ENCODE measurements around the gene MRPL53.
"Not testable (repeated sequence)": the region's sequence is repeated elsewhere in the genome, so short reads cannot be mapped to it uniquely, and the experiment has no call there.

Gene MRPL53

DNA sequence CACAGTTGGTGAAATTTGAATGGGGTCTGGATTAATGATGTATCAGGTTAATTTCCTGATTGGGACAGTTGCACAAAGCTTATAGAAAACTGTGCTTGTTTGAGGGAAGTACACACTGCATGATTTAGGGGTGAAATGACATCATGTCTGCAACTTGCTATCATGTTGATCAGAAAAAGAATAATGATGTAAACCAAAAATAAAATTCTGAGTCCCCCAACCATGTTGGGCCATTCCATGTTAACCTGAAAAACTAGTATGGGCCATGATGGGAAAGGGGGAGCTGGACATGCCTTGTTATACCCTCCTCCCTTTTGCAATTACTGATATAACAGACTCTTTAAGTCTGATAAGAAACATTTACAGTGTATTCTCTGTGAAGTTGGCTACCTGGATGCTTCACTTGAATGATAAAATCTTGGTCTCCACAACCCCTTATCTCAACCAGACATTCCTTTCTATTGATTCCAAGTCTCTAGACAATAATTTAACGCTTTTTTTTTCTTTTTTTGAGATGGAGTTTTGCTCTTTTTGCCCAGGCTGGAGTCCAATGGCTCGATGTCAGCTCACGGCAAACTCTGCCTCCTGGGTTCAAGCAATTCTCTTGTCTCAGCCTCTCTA is 21.8 kb downstream of the MRPL53 start:
- no peak for DNase-seq (ENCODE audit: low spot score)

DNA sequence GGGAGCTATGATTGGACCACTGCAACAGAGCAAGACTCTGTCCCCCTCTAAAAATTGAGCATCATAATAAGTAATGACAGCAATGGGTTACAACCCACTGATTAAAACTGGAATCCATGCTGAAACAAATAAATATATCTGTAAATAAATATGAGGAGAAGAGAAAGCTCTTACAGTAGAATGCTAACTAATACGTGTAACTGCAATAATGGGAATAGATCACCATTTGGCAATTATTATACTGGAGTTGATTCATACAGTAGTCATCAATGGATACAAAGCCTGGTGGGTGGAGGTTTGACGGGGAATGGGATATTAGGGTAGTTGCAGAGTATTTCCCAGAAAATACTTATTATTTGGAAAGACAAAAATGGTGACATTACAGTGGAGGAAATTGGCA is 23.7 kb downstream of the MRPL53 start:
- no peak for DNase-seq (ENCODE audit: low spot score)

DNA sequence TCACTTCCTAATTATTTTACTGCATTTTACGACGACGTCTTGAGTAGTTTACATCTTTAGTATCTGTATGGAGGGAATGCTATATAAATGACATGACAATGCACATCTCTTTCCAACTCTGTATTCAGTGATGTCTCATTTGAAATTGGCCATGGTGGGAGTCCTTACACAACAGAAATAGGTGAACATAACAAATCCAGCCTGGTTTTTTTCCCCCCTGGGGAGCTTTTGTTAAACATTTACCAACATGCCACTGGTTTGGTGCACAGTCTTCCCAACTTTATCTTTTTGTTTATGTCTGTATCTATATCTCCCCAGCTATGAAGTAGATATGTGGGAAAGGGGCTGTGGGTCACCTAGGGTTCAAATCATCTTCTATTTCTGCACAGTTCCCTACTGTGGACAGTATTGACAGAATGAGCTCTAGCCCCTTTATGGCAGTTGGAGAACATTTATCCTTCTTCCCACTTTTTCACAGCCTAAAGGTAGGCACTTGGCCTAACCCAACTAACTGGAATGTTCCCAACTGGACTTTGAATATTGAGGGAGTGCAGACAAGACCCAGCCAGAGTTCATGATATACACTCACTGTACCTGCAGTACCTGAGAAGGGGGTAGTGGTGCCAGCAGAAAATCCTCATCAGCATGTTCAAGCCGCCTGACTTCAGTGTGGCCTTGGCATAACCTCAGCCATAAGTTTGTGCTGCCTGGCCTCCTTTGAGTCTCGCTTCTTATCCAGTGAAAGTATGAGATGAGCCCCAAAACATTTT is 25.1 kb downstream of the MRPL53 start:
- DNase-seq (ENCODE audit: low spot score): no peak

DNA sequence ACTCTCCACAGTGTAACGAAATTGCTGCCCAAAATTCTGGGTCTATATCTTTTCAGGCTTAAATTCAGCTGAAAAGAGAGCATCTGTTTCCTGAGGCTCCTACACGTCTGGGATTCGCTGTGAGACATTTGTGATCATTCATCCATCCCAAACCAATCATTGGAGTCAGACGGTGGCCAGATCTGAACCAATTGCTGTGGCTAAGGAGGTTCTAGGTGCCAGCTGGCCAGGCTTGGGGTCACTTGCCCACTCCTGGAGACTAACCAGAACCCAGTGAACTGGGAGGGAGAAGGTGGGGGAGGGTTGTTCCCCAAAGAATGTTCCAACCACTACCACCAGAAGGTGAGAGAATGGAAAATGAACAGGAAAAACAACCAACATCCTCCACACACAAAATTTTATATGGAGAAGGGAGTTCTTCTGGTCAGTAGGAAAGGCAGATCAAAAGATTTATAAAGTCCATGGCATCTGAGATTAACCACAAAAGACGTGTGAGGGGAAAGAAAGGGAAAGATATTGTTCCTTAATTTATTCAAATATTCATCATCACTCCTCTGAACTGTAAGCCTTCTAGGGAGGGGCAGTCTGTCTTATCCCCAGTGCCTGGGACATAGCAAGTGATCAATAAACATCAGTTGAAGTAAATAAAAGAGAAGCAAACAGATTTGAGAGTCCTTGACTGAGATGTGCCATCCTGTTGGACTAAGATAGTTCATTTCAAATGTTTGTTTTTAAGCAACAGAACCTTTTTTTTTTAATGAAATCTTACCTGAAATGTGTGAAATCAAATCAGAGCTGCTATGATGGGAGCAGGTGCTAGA is 27.8 kb downstream of the MRPL53 start:
- no peak for DNase-seq (ENCODE audit: low spot score)

DNA sequence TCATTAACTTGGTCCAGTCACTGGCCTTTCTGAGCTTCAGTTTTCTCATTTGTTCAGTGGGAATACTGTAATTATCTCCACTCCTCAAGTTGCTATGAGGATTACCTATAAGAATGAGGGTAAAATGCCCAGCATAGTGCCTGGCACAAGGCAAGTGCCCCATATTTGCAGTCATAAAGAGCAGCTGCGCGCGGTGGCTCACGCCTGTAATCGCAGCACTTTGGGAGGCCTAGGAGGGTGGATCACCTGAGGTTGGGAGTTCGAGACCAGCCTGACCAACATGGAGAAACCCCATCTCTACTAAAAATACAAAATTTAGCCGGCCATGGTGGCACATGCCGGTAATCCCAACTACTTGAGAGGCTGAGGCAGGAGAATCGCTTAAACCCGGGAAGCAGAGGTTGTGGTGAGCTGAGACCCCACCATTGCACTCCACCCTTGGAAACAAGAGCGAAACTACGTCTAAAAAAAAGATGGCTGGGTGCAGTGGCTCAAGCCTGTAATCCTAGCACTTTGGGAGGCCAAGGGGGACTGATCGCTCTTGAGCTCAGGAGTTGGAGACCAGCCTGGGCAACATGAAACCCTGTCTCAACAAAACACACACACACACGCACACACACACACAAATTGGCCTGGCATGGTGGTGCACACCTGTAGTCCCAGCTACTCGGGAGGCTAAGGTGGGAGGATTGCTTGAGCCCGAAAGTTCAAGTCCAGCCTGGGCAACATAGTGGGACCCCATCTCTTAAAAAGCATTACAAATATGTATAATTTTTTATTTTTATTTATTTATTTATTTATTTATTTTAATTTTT is 29.8 kb downstream of the MRPL53 start:
- DNase-seq (ENCODE audit: low spot score): not testable (repeated sequence)

DNA sequence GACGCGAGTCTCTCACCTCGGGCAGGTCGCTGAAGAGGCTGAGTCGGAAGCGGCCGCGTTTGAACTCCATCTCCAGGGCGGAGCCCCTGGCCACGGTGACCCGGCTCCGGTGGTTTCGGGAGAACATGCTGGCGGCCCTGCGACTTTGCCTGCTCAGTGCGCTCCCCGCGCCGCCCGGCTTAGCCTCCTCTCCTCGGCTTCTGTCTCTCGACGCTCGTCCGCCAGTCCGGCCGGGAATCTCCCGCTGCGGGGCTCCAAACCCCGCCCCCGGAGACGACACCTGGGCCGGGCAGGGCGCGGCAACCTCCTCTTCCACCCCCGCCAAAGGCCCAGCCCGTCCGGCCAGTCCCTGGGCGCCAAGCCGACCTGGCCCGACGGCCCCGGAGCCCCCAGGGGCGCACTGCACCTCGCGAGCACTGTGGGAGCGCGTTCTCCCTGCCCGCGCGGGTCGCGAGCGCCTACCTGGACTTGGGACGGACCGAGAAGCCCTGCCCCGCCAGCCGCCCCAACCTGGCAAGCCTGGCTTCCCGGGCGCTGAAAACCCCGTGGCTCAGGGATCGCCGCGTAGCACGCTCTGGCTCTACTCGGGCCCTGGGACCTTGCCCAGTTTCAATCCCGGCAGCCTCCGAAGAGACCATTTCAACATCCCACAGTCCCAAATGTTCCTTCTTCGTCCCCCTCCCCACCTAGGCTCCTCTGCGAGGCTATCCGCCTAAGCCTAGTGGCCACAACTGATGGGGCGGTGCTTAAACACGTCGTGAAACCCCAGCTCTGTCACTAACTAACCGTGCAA is 30.6 kb downstream of the MRPL53 start, which contains the start of gene RTKN:
TSS of gene RTKN (minus strand) at position 248 of the 793 bp plus-strand sequence. CDS start at position 127, 121 bp downstream.
- no peak for DNase-seq (ENCODE audit: low spot score)

DNA sequence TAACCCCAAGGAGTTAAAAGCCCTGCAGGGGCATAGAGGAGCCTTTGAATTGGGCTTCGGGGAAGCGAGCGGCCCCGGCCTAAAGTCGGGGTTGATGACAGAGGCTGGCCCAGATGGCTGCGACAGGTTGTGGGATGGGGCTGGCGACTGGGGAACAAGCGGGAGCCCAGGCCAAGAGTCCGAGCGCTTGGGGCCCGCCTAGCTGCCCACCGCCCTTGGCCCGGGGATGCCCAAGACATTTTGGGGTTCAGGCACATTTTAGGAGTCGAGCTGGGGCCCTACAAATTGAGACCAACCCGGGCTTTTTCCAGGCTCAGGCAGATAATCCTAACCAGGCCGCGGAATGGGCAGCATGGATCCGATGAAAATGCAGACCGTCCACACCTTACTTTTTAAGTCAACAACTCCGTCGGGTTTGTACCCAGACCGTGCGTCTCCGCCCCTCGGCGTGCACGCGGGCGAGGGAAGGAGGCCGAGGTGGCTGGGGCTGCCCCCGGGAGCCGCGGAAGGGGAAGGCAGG is 31.2 kb downstream of the MRPL53 start:
- DNase-seq (ENCODE audit: low spot score): peak; percentile 65

DNA sequence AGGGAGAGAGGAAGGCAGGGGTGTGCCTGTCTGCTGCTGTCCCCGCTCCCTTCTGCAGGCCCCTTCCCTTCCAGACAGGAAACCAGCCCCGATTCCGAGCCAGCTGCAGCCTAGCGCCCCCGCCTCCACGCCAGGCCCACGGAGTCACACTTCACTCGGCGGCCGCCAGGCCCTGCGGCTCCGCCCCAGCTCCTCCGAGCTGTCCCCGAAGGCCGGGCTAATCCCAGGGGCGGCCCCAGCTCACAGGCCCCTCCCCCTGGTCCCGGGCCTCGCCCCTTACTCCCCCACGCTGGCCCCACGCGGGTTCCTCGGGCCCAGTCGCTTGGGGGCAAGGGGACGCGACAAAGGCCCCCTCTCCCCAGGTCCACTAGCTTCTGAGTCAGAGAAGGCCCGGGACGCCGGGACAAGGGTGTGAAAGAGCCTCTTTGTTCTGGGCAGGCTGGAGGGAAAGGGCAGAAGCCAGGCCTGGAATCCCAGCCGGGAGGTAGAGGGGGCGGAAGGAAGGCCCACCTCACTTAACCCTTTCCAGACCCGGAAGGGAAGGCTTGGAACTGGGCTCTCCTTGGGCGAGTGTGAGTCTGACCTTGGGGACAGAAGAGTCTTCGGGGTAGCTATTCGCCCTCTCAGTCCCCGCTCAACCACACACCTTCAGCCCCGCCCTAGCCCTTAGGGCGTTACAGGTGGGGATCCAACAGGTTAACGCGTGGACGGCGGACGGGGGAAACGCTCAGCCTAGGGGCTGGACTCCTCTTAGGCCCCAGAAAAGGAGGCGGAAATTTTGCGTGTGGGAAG is 31.9 kb downstream of the MRPL53 start:
- DNase-seq (ENCODE audit: low spot score): peak; percentile 96

DNA sequence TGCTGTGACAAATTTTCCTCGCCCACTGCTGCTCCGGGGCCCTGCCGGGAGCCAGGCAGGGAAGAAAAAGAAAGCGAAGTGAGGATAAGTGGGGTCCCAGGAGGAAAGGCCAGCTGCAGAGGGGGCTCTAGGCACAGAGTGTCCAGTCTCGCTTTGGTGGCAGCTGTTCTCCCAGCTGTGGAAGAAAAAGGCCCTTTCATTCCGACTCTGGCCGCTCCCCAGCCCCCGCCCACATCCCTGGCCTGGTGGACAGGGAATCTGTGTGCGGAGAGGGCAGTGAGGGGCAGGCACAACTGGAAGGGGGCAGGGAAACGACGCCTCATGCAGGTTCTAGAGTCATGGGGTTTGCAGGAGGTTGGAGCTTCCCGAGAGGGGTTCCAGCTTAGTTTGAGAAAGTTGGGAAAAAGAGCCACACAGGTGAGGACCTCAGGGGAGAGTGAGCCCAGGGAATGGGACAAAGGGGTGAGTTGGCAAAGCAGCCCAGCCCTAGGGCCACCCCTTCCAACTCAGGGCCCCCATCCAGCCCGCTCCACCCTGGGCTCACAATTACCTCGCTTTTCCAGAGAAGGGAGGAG is 32.6 kb downstream of the MRPL53 start:
- peak; percentile 98 for DNase-seq (ENCODE audit: low spot score)

DNA sequence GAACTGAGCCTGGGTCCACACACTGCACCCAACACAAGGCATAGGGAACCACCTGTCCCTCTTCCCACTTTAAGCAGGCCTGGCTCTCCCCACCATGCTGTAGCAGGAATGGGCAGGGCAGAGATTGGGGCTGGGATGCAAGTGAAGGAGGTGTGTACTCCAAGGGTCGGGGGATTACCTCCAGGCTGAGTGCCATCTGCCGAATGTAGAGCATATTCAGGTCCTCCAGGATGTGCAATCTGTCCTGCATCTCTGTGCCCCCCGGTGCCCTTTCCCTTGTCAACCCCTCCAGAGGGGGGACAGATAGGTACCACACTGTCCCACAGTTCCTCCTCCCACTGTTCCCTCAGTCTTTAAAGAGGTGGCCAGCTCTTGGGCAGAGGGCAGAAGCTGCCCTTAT is 33.1 kb downstream of the MRPL53 start:
- DNase-seq (ENCODE audit: low spot score): no peak

DNA sequence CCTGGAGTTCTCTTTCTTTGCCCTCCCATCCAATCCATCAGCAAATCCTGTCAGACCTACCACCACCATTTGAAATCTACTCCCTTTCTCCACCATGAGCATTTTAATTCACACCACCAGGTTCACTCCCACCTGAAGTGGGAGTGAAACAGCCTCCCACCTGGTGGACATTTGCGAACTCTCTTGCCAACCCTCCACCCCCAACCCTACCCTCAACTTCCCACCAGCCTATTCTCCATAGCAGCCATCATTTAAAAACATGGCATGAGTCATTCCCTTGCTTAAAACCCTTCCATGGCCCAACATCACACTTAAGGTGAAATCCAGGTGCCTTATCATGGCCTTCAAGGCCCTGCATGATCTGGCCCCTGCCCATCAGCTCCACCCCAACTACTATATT is 34.2 kb downstream of the MRPL53 start:
- DNase-seq (ENCODE audit: low spot score): no peak

DNA sequence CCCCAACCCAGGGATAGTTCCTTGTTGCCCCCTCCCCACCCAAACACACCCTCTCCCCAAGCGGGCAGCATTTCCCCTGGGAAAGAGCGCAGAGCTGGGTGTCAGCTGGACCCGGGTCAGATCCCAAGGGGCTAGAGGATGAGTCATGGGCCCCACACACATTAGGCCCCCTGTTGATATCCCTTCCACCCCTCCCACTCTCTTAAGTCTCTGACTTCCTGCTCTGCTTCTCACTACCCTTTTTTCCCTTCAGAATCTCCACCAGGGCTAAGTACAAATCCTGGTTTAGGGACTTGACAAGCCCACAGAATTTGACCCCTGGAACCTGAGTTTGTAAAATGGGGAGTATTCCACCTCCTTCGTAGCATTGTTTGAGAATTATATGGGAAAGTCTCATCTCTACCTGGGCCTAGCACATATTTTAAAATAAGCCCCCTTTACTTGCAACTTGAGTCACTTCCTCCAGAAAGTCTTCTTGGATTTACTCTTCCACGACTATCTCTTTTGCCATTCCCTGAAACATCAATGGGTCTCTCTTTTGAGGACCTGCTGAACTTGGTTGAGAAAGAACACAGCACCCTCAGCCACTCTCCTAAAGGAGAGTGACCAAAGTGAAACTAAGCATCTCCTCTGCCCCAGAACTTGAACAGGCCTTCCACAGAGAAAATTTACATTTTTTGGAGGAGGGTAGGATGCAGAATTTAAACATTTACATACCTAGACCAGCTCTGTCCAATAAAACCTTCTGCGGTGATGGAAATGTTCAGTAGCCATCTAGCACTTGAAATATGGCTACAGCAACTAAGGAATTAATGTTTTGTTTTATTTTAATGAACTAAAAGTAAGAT is 35.4 kb downstream of the MRPL53 start:
- DNase-seq (ENCODE audit: low spot score): no peak

DNA sequence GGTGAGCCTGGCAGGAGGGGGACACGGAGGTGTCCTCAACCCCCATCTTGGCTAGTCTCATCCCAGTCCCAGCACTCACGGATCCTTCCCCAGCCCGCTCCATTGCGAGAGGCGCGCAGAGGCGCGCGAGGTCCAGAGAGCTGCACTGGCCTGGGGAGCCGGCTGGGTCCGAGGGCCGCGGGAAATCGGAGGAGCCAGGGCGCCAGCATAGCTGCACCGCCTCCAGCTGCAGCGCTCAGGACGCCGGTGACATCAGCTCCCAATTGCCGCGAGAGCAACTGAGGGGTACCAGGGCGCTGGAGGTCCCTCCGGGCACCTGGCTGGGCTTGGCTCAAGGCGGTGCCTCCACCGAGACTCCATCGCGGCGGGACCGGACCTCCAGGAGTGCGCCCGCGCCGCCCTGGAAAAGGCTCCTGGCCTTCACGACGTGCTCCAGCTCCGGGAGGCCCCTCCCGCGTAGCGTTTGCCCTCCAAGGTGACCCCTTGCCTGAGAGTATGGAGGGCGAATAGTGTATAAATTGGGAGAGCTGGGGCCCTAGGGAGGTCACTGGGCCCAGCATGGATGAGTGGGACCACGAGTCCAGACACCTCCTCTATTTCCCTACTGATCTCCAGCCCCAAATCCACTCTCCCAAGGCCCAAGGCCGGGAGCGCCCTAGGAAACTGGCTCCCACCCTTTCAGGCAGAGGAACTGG is 36.2 kb downstream of the MRPL53 start:
- DNase-seq (ENCODE audit: low spot score): no peak

DNA sequence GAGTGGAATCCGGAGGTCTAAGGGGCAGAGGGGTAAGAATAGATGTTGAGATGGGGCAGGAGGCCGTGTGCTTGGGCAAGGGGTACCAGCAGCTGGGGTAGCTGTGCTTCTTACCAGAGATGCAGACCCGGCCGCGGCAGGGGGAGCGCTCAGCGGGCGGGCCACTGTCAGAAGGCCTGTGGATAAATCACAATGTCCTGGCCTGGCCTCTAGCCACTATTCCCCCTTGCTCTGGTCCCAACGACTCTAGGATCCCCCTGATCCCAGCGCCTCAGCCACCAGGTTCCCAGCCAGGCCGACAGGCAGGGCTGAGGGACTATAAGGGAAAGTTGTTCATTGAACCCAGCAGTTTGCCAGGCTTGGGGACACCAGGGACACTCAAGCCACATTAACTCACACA is 42.0 kb downstream of the MRPL53 start:
- DNase-seq (ENCODE audit: low spot score): no peak

DNA sequence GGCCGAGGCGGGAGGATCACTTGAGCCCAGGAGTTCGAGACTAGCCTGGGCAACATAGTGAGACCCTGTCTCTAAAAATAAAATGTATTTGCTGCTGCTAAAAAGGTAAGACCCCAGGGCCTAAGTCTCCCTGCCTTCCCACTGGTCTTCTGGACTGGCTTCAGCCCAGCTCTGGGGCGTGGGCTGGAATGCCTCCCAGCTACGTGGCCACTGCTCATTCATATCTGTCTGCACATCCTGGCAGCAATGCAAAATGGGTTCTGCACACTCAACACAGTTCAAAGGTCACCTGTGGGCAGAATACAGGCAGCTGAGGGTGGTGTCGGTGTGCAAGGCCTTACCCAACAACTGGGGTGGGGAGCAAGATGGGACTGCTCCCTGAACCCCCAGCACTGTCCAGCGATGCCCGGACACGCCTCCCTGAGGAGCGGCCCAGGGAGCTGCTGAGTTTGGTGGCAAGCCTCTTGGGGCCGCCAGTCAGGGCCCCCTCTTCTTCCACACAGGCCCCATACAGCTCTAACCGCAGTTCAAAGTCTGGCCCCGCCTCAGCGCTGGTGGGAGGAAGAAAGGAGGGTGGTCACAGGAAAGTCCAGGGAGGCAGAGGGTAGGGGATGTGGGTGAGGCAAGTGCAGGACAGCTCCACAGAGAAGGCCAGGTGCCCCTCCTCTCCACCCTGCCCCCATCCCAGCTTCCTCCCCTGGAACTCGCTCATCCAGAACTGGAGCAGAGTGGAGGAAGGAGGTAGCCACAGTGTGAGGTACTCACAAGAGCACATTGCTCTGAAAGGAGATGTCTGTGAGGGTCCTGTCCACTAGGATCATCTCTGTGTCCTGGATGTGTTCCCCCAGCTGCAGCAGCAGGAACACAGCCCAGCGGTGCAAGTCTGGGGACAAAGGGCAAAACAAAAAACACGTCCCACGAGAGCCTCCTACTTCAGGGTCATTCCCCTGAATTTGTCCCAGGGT is 42.7 kb downstream of the MRPL53 start:
- no peak for DNase-seq (ENCODE audit: low spot score)

DNA sequence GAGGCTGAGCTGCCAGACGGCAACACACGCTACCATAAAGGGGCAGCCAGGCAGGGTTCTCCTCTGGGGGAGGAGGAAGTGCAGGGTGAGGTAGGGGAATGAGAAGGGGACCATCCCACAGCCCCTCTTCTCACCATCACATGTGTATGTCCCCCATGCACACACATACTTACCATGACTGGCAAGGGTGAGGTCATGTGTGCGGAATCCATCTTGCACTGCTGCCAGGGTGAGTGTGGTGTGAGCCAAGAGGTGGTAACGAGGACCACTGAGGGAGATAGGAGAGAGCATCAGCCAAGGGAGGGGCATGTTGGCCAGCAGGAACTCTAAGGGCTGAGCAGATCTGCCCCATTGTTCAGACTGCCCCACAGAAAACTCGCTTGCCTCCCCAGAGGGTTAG is 43.8 kb downstream of the MRPL53 start:
- DNase-seq (ENCODE audit: low spot score): no peak

DNA sequence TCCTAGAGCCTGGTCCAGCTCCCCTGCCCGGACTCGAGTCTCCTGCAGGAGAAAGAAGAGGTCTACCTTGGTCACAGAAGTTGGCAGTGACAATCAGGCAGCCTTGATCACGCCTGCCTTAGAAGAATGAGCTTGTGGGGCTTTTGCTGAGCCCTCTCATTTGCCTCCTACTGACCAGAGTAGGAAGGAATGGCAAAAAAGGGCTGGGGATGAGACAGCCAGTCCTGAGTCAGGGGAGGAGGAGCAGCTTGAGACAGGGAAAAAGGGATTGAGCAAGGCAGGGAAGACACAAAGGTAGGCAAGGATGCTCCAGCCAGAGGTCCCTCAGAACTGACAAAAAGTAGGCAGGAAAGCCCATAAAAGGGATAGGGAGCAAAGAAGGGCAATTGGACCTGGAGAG is 44.9 kb downstream of the MRPL53 start:
- DNase-seq (ENCODE audit: low spot score): no peak
